Smooth muscle cell (in vitro differentiated cells): ENCODE measurements around the gene CFAP206. TPM values are rescaled to one million over a fixed set of nuclear protein-coding genes. Genes with fewer than 3 reads are reported as not detected.

ENCODE experiments used
- DNase-seq: peaks from one replicate; lab custom pipeline; 2025; ENCODE audit not compliant: unreplicated experiment; lab: John Stamatoyannopoulos, UW
- H2AFZ ChIP-seq: fragments of 200-600 bp; sonication (generic); 2 replicates; pipeline ENCODE4 v1.6.0; 2016; ENCODE audit warnings: antibody characterized with exemption, low read depth, mild to moderate bottlenecking
- H3F3A ChIP-seq: fragments of 200-600 bp; sonication (generic); 2 replicates; pipeline ENCODE4 v1.6.0; 2017; ENCODE audit warnings: antibody characterized with exemption, low read depth
- H3K27ac ChIP-seq: fragments of 200-600 bp; sonication (generic); 2 replicates; pipeline ENCODE4 v1.5.1; 2016; ENCODE audit warnings: low read depth, mild to moderate bottlenecking
- H3K27me3 ChIP-seq: fragments of 200-600 bp; sonication (generic); 2 replicates; pipeline ENCODE4 v1.6.1; 2016; ENCODE audit warnings: low read depth, mild to moderate bottlenecking
- H3K36me3 ChIP-seq: fragments of 200-600 bp; sonication (generic); 2 replicates; pipeline ENCODE4 v1.5.1; 2016; ENCODE audit warnings: low read depth
- H3K4me1 ChIP-seq: fragments of 200-600 bp; sonication (generic); 2 replicates; pipeline ENCODE4 v1.5.1; 2016; ENCODE audit warnings: low read depth
- H3K4me2 ChIP-seq: fragments of 200-600 bp; sonication (generic); 2 replicates; pipeline ENCODE4 v1.6.0; 2016; ENCODE audit warnings: mild to moderate bottlenecking
- H3K4me3 ChIP-seq: fragments of 200-600 bp; sonication (generic); 2 replicates; pipeline ENCODE4 v1.5.1; 2016; ENCODE audit warnings: mild to moderate bottlenecking
- H3K79me2 ChIP-seq: fragments of 200-600 bp; sonication (generic); 2 replicates; pipeline ENCODE4 v1.6.0; 2016; ENCODE audit warnings: low read depth, mild to moderate bottlenecking
- H3K9ac ChIP-seq: fragments of 200-600 bp; sonication (generic); 2 replicates; pipeline ENCODE4 v1.6.0; 2016; ENCODE audit warnings: low read depth
- H3K9me3 ChIP-seq: fragments of 200-600 bp; sonication (generic); replicated peaks from 2 replicates; pipeline ENCODE4 v1.5.1; 2016; ENCODE audit warnings: low read depth
- H4K20me1 ChIP-seq: fragments of 200-600 bp; sonication (generic); 2 replicates; pipeline ENCODE4 v1.6.0; 2016; ENCODE audit warnings: low read depth
- WGBS: methylation state at CpG from one replicate; pipeline ENCODE4 v1.1.7; 2016; ENCODE audit warnings: low lambda C conversion rate; 5-methylcytosine and 5-hydroxymethylcytosine counted together
- polyA plus RNA-seq: library from polyadenylated mRNA; unstranded; fragments of >200 nt; fragmentation: Nextera tagmentation; extraction: Ambion mirVana; gene quantifications from 2 replicates; pipeline ENCODE4 v1.2.1, GENCODE V29; 2016
- total RNA-seq: library from RNA; depleted of rRNA; stranded (reverse); fragments of >200 nt; gene quantifications from 2 replicates; pipeline ENCODE4 v1.2.3, GENCODE V29; 2014
- TF ChIP-seq, protein P1 (sequence below): fragments of 200-600 bp; sonication (generic); IDR thresholded peaks from 2 replicates; pipeline ENCODE4 v1.5.1; 2017; ENCODE audit warnings: borderline replicate concordance, mild to moderate bottlenecking, antibody characterized with exemption; ENCODE audit not compliant: insufficient read depth, poor library complexity, severe bottlenecking

Gene CFAP206
- total and polyA plus RNA-seq, 2 experiments from 2014 or later: 0.21 to 2.0 TPM

DNA sequence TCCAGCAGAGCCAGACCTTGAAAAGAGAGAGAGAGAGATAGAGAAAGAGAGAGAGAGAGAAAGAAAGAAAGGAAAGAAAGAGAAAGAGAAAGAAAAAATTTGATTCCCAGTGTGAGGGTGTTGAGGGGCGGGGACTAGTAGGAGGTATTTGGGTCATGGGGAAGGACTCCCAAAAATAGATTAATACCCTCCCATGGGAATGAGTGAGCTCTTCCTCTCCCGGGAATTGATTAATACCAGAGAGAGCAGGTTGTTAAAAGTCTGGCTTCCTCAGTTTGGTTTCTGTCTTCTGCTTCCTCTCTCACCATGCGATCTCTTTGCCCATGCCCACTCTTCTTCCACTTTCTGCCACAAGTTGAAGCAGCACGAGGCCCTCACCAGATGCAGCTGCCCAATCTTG lies 28.8 kb upstream of the CFAP206 start:
- no peaks in the 10 kb centered on the region for H4K20me1 ChIP-seq
- no peaks in the 10 kb centered on the region for H3K36me3 ChIP-seq
- H3K9ac ChIP-seq: no peak overlapping the region
- no peaks in the 10 kb centered on the region for H3K27me3 ChIP-seq
- H3K27ac ChIP-seq: no peak overlapping the region
- no peak overlapping the region for H3K4me2 ChIP-seq
- DNase-seq: no peak
- no peaks in the 10 kb centered on the region for H3K79me2 ChIP-seq
- H3K4me1 ChIP-seq: no peaks in the 10 kb centered on the region
- no peaks in the 10 kb centered on the region for H3F3A ChIP-seq
- TF ChIP-seq, protein P1, sequence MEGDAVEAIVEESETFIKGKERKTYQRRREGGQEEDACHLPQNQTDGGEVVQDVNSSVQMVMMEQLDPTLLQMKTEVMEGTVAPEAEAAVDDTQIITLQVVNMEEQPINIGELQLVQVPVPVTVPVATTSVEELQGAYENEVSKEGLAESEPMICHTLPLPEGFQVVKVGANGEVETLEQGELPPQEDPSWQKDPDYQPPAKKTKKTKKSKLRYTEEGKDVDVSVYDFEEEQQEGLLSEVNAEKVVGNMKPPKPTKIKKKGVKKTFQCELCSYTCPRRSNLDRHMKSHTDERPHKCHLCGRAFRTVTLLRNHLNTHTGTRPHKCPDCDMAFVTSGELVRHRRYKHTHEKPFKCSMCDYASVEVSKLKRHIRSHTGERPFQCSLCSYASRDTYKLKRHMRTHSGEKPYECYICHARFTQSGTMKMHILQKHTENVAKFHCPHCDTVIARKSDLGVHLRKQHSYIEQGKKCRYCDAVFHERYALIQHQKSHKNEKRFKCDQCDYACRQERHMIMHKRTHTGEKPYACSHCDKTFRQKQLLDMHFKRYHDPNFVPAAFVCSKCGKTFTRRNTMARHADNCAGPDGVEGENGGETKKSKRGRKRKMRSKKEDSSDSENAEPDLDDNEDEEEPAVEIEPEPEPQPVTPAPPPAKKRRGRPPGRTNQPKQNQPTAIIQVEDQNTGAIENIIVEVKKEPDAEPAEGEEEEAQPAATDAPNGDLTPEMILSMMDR: no peak
- H2AFZ ChIP-seq: no peak overlapping the region
- H3K4me3 ChIP-seq: no peak overlapping the region
- WGBS: 95% methylated on average over 4 of the region's 4 CpGs
- H3K9me3 ChIP-seq: no peaks in the 10 kb centered on the region

DNA sequence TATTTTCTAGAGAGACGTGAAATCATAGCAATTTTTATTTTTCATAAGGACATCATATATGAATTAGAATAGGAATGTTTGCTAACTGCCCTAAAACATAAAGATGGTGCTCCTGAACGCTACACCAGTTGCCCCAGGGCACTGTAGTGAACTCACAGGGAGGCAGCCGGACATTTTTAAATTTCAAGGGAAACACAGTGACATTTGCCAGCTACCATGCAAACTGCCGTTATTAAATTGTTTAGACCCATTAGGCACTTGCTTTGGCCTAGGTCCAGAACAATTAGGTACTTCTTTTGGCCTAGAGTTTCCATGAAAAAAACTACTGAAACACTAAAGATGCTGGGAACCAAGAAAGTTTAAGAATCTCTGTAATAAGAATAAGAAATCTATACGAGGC lies 24.9 kb upstream of the CFAP206 start:
- WGBS: 90% methylated on average over 5 of the region's 5 CpGs

DNA sequence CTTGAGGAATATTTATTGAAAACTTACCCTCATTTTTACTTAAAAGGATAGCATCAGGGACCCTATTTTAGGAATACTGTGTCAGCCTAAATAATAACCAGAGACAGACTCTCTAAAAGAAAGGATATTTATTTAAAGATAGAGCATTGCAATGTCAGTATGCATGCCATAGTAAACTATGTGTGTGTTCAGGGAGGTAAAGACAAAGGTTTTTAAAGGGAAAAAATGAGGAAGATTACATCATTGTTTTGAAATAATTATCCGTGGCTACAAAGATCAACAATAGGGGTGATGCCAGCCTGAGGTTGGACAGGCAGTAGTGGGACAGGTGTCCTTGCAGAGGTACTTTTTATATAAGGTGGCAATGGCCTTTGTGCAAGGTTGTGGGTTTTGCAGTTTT lies 23.7 kb upstream of the CFAP206 start:
- no peak overlapping the region for H3K4me3 ChIP-seq
- H3K9ac ChIP-seq: no peak overlapping the region
- DNase-seq: no peak
- no peaks in the 10 kb centered on the region for H3K27me3 ChIP-seq
- H3K27ac ChIP-seq: no peak overlapping the region
- TF ChIP-seq, protein P1: no peak
- H4K20me1 ChIP-seq: no peaks in the 10 kb centered on the region
- no peaks in the 10 kb centered on the region for H3K36me3 ChIP-seq
- no peaks in the 10 kb centered on the region for H3K9me3 ChIP-seq
- no peak overlapping the region for H2AFZ ChIP-seq
- no peaks in the 10 kb centered on the region for H3K79me2 ChIP-seq
- H3F3A ChIP-seq: no peaks in the 10 kb centered on the region
- H3K4me2 ChIP-seq: no peak overlapping the region
- WGBS: 92% methylated on average over 1 of the region's 1 CpG
- H3K4me1 ChIP-seq: no peaks in the 10 kb centered on the region

More for the DNA sequence above, 24.9 kb upstream of the CFAP206 start:
- Histone ChIP-seq H3K4me1 (no peaks in the 10 kb centered on the region), H3K4me2 (no peak overlapping the region), H3K27ac (no peak overlapping the region), H4K20me1 (no peaks in the 10 kb centered on the region), H3K79me2 (no peaks in the 10 kb centered on the region), H2AFZ (no peak overlapping the region), H3K4me3 (no peak overlapping the region), H3K9ac (no peak overlapping the region), H3F3A (no peaks in the 10 kb centered on the region), H3K9me3 (no peaks in the 10 kb centered on the region), H3K36me3 (no peaks in the 10 kb centered on the region), H3K27me3 (no peaks in the 10 kb centered on the region)
- no peak for DNase-seq
- TF ChIP-seq, protein P1: no peak

DNA sequence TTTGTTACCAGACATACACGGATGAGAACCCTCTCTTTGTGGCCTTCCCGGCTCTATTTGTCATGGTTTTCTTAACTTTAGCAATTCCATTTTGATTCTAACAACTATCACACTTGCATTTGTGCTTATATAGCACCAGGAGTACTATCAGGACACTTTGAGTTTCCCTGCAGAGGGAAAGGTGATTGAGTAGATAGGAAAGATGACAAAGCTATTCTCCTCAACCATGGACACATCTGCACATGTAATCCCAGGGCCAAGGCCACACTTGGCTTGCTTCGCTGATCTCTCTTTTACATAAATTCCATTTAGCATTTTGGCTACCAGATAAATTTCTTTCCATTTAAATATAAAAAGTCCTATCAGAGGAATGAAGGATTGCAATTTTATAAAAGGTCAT lies 23.3 kb upstream of the CFAP206 start:
- no peaks in the 10 kb centered on the region for H3K4me1 ChIP-seq
- WGBS: 91% methylated on average over 3 of the region's 3 CpGs
- TF ChIP-seq, protein P1: no peak

More for the DNA sequence above, 23.3 kb upstream of the CFAP206 start:
- H3K27ac ChIP-seq: no peak overlapping the region
- H3K36me3 ChIP-seq: no peaks in the 10 kb centered on the region
- no peak for DNase-seq
- H4K20me1 ChIP-seq: no peaks in the 10 kb centered on the region
- no peaks in the 10 kb centered on the region for H3K79me2 ChIP-seq
- no peak overlapping the region for H2AFZ ChIP-seq
- H3K4me2 ChIP-seq: no peak overlapping the region
- H3K9me3 ChIP-seq: no peaks in the 10 kb centered on the region
- H3F3A ChIP-seq: no peaks in the 10 kb centered on the region
- no peak overlapping the region for H3K9ac ChIP-seq
- no peak overlapping the region for H3K4me3 ChIP-seq
- no peaks in the 10 kb centered on the region for H3K27me3 ChIP-seq
